Measurements from ENCODE around the gene GALC.
A peak's percentile ranks its signal among the peaks of the same experiment; 100 is the strongest.

Gene GALC

DNA sequence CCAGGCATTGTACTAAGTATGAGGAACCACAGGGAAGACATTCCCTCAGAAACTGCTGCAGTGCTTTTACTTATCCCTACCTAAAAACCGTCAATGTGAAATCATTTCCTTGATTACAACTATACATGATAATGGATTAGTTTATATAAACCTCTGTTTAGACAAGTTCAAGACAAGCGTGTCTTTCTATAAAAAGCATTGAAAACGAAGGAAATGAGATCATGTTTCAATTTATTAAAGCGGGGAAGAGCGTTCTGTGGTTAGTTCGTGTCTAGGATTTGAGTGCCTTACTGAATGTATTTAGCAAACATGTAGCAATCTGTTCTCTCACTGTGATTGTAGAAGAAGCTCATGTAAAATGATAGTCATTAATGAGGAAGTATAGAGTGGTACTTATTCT lies 37.5 kb downstream of the GALC start:
- no peak for DNase-seq (ENCODE audit: low spot score)

DNA sequence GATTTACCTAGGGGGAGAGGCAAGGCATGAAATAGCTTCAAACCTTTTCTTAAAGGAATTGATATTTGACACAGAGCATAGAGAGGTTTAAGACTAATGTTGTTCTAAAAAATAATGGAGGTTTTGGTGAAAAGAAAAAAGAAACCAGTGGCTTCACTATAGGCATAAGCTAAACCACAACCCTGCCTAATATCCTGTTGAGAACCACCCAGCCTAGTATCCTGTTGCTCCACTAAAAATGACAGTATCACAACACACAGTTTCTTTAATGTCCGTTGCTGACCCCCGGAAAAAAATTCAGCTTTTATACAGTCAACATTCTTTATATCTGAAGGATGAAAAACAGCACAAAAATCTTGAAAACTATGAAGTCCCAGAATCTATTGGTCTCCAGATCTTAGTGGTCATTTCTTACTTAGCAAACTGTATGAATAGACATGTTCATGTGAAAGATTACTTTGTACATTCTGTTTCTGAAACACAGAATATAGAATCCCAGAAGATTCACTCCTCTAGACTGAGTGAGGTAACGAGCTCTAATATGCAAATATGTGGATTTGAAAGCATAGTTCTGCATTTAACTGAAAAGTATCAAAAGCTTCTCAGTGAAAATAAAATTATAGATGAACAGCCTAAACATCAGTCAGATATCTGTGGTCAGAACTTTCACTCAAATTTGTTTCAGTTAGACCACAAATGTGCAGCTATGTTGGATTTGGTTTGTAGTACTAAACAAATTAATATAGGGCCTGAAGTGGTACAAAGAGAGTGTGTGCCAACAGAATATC lies 40.5 kb downstream of the GALC start:
- no peak for DNase-seq (ENCODE audit: low spot score)

DNA sequence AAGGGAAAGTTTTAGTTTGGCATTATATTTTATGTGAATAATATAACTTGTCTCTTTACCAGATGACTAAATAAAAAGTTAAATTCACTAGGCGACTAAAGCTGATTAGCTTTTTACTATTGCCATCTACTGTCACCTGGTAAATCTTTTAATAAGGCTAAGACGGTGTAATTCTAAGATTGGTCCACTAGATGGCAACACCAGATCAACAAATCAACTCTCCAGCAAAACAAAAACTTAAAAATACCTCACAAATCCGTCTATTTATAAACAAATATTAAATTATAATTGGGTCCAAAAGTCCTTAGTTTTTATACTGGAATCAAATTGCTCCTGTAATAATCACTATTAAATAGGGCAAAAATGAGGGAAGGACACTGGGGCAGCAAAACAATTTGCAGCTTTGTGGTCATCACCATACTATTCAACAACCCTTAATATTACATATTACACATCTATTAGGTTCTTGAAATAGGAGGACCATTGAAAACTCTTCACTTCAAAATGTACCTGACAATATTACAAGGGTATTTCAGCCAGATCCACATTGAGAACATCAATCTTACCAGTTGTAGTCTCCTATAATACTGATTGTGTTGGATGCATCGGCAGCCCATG lies 47.9 kb downstream of the GALC start:
- DNase-seq (ENCODE audit: low spot score), result peak; percentile 52

DNA sequence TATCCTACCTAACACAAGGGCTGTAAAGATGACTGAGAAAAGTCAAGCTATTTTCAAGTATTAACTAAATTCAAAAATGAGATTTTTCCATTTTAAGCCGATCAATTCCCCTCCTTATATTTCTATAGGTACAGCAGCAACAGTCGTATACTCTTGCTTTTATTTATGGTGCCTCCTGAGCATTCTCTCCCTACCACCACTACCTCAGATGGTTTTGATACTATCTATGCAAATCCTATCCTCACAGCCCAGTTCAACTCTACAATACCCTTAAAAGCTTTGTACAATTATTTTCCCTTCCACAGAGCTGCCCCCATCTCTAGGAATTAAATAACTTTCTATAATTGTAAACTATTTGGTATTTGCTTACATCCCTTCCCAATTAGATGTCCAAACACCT lies 52.1 kb downstream of the GALC start:
- DNase-seq (ENCODE audit: low spot score), result no peak

DNA sequence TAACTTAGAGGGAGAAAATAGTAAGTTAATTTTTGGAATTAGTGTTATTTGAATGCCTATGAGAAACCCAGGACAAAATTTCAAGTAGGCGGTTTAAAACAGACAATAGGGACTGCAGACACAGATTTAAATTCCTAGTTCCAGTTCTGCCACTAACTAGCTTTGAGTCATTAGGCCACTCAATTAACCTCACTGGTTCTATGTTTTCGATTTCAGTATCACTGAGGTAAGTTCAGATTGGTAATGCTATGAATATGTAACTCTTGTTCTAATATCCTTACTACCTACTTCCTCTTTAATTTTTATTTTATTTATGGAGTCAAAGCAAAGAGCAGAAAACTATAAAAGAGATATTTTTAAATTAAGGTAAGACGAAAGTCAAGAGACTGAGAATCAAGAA lies 52.6 kb downstream of the GALC start:
- DNase-seq (ENCODE audit: low spot score), result no peak

DNA sequence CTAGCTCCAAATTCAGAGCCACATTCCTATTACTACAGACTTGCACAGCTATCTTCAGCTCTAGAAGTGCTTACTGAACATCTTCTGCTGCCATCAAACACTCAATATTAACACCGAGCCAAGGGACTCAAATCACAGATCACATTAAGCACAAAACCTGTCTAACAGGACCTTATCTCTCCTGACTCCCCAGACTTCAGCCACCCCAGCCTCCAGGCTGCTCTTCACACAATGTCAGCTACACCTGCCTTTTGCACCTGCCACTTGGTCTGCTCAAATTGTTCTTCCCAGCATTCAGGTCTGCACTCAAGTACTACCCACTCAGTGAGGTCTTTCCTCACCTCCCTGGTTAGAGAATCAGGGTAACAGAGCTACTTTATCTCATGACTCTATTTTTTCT lies 57.1 kb downstream of the GALC start:
- DNase-seq (ENCODE audit: low spot score), result no peak

DNA sequence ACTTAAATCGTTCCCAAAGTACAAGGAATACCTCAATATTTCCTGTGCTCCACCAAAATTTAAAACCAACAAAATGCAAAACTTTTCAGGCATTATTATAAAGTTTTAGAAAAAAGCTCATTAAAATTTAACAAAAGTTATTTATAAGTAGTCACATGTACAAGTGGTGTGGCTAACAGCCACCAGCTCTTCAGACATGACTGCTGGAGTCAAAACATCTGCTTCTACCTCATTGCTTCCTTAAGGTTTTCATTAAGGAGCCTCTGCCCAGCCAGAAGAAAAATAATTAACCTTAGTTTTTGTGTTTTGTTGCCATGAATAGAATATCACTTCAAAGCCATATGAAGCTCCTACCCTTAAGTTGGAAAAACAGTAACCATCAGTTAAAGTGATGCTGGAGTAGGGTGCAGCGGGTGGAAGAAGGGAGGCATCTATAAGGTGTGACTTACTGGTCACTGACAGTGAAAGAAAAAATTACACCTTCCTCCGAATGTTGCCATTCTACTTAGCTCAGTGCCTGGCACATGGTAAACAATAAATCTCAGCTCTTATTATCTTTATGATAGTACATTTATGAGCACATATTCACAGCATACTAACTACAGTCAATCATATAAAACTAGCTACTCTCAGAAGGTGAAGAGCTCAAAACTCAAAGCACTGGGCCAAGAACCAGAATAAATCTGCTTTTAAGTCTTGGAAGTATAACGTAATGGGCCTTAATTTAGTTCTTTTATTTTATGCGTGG lies 57.7 kb downstream of the GALC start:
- no peak for DNase-seq (ENCODE audit: low spot score)

DNA sequence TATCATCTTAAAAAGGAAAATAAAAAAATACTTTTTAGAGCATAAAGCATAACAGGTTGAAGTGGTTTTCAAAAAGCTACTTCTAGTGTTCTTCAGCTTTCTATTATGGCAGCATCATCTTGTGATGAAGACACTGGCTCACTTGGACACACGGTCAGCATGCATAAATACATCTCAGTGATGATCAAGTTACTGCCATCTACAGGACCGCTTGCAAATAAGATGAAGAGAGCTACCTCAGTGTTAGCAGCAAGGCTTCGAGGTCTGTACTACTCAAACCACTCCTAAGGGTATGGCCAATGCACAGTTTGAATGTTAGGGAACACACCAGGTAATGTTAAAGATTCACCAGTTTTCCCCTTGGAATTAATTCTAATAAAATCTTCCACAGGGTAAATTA lies 58.8 kb downstream of the GALC start:
- DNase-seq (ENCODE audit: low spot score), result peak; percentile 56

DNA sequence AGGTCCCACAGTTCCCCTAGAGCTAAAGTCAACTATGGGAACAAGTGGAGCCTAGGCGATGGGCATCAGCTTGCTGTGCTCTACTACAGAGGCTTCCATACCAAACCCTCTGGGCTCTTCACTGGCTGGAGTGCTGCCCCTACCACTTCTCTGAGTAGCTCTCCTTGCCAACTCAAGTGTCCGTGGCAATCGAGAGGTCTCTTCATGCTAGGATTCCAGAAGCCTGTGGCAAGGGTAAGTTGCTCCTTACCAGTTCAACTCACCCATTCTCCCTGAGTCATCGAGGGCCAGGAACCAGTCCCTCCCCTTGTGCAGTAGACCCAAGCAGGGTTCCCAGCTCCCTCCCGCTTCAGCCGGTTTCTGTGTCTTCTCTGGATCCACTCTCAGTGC lies 76.1 kb downstream of the GALC start:
- no peak for DNase-seq (ENCODE audit: low spot score)

DNA sequence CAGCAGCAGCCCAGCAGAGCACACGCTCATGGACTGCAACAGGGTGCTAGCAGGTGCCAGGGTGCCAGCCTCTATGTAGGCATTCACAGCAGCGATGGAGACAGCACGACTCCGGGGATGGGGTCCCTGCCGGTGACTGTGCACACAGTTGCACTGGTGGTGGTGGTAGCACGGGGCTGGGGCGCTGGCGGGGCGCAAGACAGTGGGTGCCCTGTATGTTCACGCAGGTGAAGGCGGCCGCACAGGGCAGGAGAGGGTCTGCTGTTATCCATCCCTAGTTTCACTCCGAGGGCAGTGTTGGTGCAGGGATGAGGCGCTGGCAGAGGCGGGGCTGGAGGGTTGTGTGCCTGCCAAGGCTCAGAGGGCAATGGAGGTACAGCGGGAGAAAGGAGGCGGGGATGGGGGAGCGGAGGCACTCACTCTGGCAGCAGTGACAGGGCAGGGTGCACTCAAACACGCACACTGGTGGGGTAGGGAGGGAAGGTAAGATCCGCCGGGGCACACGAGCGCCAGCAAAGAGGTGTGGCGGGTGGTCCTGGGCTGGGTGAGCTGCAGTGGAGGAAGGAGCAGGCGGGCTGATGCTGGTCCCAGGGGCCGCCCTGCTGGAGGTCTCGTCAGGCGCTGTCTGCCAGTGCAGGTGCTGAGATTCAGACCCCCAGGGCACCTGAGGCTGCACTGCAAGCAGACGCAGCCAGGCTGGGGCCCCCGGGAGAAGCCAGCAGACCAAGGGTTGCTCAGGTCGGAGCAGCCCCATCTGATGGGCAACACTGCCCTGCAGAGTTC lies 76.7 kb downstream of the GALC start:
- DNase-seq (ENCODE audit: low spot score), result no peak

DNA sequence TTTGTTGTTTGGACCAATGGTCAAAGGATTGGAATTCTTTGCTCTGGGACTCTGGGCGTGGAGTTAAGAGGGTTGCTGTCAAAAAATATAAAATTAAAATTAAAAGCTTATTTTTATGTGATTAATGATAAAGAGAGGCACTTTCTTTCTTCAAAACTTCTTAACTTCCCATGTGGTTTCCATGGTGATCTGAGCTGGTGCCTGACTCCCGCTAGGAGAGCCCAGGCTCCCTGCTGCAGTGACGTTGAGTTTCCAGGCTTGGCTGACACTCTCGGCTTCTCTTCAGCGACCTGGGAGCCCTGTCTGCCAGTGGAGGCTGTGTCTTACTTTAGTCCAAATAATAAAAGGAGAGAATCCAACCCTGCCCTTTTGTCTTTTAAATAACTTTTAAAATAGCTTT lies 84.4 kb downstream of the GALC start:
- DNase-seq (ENCODE audit: low spot score), result no peak

DNA sequence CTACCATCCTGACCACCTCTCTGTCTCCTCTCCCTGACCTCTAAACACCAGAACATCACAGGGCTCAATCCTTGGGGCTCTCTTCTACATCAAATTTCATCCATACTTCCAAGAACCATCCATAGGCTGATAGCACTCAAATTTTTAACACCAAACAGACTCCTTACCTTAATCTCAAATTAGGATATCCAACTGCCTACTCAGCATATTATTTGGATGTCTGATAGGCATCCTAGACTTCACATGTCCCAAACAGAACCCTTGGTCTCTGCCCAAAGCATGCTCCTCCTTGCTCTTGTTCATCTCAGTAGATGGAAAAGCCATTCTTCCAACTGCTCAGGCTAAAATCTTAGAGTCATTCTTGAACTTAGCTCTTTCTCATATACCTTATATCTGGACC lies 91.3 kb downstream of the GALC start:
- DNase-seq (ENCODE audit: low spot score), result no peak

DNA sequence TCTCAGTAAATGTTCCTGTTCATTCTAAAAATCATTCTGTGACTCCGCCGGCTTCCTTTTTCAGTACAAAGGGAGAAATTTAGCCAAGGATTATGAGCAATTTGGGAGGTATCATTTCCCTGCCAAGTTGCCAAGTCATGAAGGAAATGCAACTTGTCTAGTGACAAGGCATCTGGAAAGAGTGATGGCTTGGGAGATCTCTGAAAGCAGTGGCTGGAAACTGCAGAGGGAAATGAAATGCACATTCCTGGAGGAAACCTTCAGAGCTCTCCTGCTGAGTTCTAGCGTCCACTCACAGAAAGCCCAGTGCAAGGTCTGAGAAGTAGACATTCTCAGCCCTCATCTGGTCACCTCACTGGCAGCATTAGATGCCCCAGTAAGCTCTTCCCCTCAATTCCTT lies 91.7 kb downstream of the GALC start:
- DNase-seq (ENCODE audit: low spot score), result no peak

DNA sequence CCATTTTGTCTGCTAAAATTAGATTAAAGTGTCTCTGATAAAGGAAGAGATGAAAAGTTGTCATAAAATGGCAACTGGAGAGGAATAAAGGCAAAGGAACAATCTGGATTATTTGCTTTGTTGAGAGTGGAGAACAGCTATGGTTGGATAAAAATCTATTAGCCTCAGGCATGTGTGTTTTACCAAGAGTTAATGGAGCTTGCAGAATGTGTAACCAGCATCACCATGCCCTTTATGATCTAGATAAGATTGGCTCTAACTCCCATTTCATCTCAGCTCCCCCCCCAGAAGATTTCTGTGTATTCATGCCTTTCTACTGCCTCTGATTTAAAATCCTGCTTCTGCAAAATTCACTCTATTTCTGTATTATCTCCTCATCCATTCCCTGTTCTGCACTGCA lies 93.8 kb downstream of the GALC start:
- no peak for DNase-seq (ENCODE audit: low spot score)

DNA sequence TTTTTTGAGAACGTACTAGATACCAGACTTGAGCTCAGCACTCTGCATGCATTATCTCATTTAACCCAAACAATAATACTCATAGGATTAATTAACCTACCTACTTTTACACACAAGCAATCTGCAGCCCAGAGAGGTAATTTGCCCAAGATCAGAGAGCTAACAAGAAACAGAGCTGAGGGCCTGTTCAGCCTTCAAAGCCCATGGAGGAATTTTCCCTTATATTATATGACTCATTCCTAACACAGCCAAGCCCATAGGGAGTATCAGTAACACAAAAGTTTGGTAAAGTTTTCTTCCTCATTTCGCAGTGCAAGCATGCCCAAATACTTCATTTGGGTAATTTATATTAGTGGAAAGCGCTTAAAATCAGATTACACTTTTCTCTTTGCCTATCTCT lies 94.7 kb downstream of the GALC start:
- DNase-seq (ENCODE audit: low spot score), result no peak

DNA sequence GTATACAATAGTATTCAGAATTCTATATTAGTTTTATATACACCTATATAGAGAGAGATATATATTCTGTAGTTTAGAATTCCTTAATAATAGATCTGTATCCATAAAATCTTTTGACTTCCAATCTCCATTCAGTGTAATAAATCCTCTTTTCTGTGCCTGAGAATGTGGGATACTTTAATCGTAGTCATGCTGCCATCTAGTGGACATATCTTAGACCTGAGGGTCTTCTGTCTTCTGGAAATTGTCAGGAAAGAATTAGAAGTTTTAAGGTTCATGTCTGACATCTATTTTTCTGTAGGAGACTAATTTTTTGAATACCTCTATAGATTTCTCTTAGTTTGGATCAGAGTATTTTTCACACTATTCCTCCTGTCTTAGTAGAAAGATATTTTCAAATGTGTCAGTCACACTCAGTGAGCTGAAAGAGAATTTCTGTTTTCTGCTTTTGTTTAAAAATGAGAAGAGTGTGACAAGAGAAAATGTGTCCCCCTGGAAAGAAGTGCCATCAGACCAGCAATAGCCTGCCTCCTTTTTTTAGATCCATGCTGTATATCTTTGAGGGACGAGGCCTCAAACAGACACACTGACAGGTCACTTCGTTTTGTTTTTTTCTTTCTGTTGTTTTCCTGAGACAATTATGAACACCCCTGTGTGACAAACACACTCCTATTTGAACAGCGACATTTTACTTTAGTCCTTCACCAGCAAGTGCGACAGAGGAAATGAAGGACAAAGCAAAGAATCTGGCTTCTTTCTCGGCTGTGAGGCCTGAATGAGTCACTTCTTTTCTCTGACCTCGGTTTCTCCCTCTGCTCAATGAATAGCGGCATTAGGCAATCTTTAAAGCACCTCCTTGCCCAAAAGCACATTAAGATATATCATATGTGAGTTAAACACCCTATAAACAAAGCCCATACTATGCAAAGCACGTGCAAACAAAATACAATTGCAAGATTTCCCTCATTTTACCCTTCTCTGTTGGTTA lies 96.3 kb downstream of the GALC start:
- peak; percentile 61 for DNase-seq (ENCODE audit: low spot score)

DNA sequence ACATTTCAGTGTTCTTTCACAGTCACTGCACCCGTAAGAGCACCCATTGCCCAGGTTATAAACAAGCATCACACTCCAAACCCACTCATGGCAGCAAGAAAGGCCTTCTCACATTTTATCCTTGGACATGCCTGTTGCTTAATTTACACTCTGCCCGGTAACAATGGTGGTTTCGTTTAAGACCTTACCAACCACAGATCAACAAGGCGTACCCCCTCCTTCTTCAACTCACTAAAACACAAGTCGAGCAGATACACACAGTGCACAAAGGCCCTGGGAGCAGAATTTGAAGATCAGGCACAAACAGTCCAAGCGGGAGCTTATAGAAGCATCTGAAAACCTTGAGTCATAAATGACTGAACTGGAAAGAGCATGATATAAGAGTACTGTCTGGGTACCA lies 98.1 kb downstream of the GALC start:
- DNase-seq (ENCODE audit: low spot score), result no peak

DNA sequence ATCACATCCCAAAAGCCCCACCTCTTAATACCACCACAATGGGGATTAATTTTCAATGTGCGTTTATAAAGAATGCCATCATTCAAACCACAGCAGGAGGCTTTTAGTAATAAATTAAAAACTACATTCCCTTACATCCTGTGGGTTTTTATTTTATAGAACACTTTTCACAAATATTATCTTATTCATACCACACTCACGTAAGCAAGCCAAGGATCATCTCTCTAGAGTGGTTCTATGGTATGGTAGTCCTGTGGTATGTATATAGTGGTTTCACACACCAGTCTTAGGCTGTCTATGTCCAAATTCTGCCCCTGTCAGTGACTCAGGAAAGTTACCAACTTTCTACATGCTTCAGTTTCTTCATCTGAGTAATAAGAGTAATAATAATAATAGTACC lies 100.2 kb downstream of the GALC start:
- no peak for DNase-seq (ENCODE audit: low spot score)

DNA sequence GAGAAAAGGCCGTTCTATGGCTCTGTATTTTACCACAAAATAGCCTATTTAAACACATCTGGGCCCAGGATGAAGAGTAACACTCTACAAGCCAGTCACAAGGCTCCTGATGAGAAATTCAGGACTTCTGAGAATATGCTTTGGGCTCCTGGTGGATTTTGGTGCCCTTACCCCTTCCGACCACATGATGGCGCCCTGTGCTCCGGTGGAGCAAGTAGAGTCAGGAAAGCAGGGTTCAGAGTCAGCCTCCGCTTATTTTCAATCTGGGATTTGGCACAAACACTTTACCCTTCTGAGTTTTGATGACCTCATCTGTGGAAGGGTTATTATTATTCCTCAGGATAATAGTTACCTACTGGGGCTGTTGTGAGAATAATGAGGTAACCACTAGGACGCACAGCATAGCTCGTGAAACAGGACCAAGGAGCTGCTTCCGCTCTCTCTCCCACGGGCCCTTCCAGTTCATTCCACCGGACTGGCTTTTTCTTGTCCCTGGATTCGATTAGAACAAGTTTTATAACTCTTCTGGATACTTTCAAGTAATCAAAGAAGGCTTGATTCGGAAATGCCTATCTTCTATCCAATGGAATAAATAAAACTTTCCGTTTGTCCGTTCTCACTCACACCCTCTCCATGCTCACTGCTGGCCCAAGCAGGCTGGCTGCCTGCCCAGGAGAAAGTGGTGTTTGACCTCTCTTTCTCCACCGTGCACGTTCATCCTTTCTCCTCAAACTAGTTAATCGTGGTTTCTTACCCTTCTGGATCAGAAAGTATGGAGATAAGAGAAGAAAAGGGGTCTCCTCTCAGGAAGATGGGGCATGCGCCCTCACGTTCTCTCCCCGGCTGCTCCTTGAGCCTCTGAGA lies 104.6 kb downstream of the GALC start:
- no peak for DNase-seq (ENCODE audit: low spot score)

DNA sequence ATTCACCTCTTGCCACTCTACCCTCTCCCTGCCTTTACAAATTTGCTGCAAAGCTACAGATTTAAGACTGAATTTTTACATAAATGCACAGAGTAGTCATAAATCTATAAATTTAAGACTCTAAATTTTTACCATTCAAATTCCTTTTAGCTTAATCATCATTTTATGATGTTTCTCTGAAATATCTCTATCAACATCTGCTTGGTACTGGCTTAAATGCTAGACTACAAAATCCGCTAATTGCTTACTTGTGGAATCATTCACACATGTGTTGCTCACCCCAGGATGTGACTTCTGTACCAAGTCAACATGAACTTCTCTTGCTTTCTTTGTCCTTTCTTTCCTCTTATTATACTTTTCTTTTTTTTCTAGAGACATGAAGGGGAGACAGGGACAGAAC lies 109.2 kb downstream of the GALC start:
- no peak for DNase-seq (ENCODE audit: low spot score)
